ENCODE data around the gene INPP5F.
"Not testable (repeated sequence)": the region's sequence is repeated elsewhere in the genome, so short reads cannot be mapped to it uniquely, and the experiment has no call there.

Gene INPP5F

GRCh38 chr10:119782981-119783664, 57.3 kb downstream of the INPP5F start:
- no peak for DNase-seq

GRCh38 chr10:119783665-119784027, 57.8 kb downstream of the INPP5F start:
- DNase-seq, result no peak

- DNase-seq, result peak; percentile 71
These were observed 58.7 kb downstream of the INPP5F start for GRCh38 chr10:119784340-119785067.

GRCh38 chr10:119786117-119786769, 60.4 kb downstream of the INPP5F start:
- no peak for DNase-seq

GRCh38 chr10:119795101-119795500, 69.3 kb downstream of the INPP5F start:
- not testable (repeated sequence) for DNase-seq

- no peak for DNase-seq
These were observed 70.2 kb downstream of the INPP5F start for GRCh38 chr10:119796039-119796438.

- DNase-seq, result no peak
These were observed 75.3 kb downstream of the INPP5F start for GRCh38 chr10:119801176-119801575.

- DNase-seq, result no peak
These were observed 76.2 kb downstream of the INPP5F start for GRCh38 chr10:119801998-119802538.

- DNase-seq, result no peak
These were observed 77.4 kb downstream of the INPP5F start for GRCh38 chr10:119803264-119803663.

- no peak for DNase-seq
These were observed 79.9 kb downstream of the INPP5F start for GRCh38 chr10:119805702-119806230.

GRCh38 chr10:119806334-119807130, 80.7 kb downstream of the INPP5F start:
- no peak for DNase-seq

GRCh38 chr10:119807960-119808697, 82.3 kb downstream of the INPP5F start:
- DNase-seq, result no peak

- no peak for DNase-seq
These were observed 85.3 kb downstream of the INPP5F start for GRCh38 chr10:119811122-119811521.

GRCh38 chr10:119812684-119813083, 86.8 kb downstream of the INPP5F start:
- no peak for DNase-seq

GRCh38 chr10:119815671-119816070, 89.8 kb downstream of the INPP5F start:
- no peak for DNase-seq

GRCh38 chr10:119817991-119818888, 92.4 kb downstream of the INPP5F start:
- DNase-seq, result no peak

GRCh38 chr10:119818889-119819270, 93.0 kb downstream of the INPP5F start:
- no peak for DNase-seq

GRCh38 chr10:119821182-119821581, 95.3 kb downstream of the INPP5F start:
- no peak for DNase-seq

- DNase-seq, result no peak
These were observed 98.4 kb downstream of the INPP5F start for GRCh38 chr10:119824299-119824698.

GRCh38 chr10:119826771-119827170, 100.9 kb downstream of the INPP5F start:
- no peak for DNase-seq

GRCh38 chr10:119827430-119827829, 101.6 kb downstream of the INPP5F start:
- no peak for DNase-seq

Measured in DMS153 (cell line).